ENCODE measurements around the gene IQGAP2.

GRCh38 chr5:76663573-76663972 lies 260.5 kb downstream of the IQGAP2 start:
- TF ChIP-seq ZNF274 (IDR thresholded peaks at IDR 0.05; ENCODE audit: low read depth, low read length) (no peak), YY1 (IDR thresholded peaks at IDR 0.05; ENCODE audit: insufficient read depth, insufficient read length) (no peak)
